LNCaP clone FGC (cell line): Measurements from ENCODE around the gene PDPR.
"Not testable (repeated sequence)": the region's sequence is repeated elsewhere in the genome, so short reads cannot be mapped to it uniquely, and the experiment has no call there.

Experiments
- DNase-seq: peaks from one replicate; pipeline ENCODE4 v3.0.0-alpha.2; 2011; ENCODE audit warnings: low read depth
- H3K4me3 ChIP-seq: 2 replicates; pipeline ENCODE4 v1.5.1; 2011; ENCODE audit warnings: mild to moderate bottlenecking, low read depth, low read length, control low read depth

The PDPR gene

DNA sequence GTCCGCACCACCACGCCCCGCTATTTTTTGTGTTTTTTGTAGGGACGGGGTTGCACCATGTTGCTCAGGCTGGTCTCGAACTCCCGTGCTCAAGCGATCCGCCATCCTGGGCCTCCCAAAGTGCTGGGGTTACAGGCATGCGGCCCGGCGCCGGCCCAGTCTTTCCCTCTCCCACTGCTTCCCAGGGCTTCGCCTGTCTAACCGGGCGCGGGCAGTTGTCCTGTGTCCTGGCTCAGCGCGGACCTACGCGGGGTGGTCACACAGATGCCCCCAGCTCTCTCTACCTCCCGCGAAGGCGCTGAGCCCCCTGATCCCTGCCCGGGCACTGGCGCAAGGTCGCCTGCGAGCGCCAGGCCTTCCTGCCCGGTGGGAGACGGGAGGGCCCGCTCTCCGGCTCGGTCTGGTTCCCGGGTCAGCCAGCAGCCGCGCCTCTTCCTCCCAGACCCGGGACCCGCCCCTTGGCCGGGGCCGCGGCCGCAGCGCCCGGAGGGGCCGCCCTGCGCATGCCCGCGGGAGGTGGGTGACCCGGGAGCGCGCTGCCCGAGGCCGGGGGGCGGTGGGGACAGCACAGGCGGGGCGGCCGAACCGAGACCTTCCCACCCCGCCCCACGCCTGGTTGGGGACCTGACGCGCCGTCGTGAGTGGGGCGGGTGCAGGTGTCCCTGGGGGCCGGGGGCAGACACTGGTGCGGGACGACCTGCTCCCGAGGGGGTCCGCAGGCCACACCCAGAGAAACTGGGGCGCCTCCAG lies 73.9 kb downstream of the PDPR start:
- DNase-seq, H3K4me3 ChIP-seq: not testable (repeated sequence)

- H3K4me3 ChIP-seq, DNase-seq: not testable (repeated sequence)
Measured at GRCh38 chr16:70188608-70188915, 74.4 kb downstream of the PDPR start.

- not testable (repeated sequence) for H3K4me3 ChIP-seq, DNase-seq
Measured at GRCh38 chr16:70190574-70190973, 76.4 kb downstream of the PDPR start.

GRCh38 chr16:70196683-70197300 lies 82.7 kb downstream of the PDPR start:
- not testable (repeated sequence) for DNase-seq, H3K4me3 ChIP-seq

GRCh38 chr16:70197611-70198010 lies 83.5 kb downstream of the PDPR start:
- not testable (repeated sequence) for H3K4me3 ChIP-seq, DNase-seq

DNA sequence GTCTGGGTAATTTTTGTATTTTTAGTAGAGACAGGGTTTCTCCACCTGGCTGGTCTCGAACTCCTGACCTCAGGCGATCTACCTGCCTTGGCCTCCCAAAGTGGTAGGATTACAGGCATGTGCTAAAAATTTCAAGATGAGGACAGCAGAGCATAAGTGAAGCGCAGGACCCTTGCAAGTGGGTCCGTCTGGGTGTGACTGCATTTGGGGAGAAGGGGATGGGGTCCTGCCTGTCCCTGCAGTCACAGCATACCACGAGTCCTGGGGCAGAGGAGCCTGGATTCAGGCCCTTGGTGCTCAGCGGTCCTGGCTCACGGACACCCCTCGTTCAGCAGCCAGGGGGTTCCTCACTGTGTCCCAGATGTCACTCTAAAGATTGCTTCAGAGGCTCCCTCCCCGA lies 84.1 kb downstream of the PDPR start:
- not testable (repeated sequence) for H3K4me3 ChIP-seq, DNase-seq

DNA sequence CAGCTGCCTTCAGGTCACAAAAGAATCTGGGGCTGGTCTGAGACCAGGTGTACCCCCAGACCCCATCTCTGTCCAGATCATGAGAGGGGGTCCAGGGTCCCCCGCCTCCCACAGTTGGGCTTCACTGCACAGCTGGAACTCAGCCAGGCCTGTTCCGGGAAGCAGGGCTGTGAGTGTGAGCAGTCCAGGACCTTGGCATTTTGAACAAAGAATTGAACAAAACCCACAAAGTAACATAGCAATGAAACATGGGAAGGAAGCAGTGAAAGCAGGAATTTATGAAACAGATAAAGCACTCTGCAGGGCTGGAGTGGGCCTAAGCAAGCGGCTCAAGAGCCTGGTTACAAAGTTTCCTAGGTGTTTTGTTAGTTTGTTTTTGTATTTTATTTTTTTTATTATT lies 84.5 kb downstream of the PDPR start:
- not testable (repeated sequence) for DNase-seq, H3K4me3 ChIP-seq

GRCh38 chr16:70199170-70199569 lies 85.0 kb downstream of the PDPR start:
- DNase-seq = not testable (repeated sequence)

DNA sequence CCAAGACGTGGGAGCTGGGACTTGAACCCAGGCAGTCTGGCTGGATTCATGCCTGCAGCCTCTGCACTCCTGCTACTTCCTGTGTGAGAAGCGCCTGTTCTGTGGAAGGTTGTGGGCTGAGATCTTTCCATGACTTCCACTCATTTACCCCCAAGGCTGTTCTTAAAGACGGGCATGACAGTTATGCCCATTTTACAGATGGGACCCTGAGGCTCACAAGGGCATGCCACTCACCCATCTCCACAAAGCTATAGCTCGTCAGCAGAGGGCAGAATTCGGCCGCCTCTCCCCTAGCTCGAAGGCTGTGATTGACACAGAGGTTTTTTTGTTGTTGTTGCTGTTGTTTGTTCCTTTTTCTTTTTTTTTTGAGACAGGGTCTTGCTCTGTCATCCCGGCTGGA lies 85.9 kb downstream of the PDPR start:
- not testable (repeated sequence) for DNase-seq, H3K4me3 ChIP-seq

More at GRCh38 chr16:70199170-70199569, 85.0 kb downstream of the PDPR start:
- not testable (repeated sequence) for H3K4me3 ChIP-seq

GRCh38 chr16:70203508-70203907 lies 89.4 kb downstream of the PDPR start:
- not testable (repeated sequence) for DNase-seq

DNA sequence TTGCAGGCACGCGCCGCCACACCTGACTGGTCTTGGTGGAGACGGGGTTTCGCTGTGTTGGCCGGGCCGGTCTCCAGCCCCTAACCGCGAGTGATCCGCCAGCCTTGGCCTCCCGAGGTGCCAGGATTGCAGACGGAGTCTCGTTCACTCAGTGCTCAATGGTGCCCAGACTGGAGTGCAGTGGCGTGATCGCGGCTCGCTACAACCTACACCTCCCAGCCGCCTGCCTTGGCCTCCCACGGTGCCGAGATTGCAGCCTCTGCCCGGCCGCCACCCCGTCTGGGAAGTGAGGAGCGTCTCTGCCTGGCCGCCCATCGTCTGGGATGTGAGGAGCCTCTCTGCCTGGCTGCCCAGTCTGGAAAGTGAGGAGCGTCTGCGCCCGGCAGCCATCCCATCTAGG lies 89.9 kb downstream of the PDPR start:
- DNase-seq, H3K4me3 ChIP-seq: not testable (repeated sequence)

More at GRCh38 chr16:70203508-70203907, 89.4 kb downstream of the PDPR start:
- not testable (repeated sequence) for H3K4me3 ChIP-seq

DNA sequence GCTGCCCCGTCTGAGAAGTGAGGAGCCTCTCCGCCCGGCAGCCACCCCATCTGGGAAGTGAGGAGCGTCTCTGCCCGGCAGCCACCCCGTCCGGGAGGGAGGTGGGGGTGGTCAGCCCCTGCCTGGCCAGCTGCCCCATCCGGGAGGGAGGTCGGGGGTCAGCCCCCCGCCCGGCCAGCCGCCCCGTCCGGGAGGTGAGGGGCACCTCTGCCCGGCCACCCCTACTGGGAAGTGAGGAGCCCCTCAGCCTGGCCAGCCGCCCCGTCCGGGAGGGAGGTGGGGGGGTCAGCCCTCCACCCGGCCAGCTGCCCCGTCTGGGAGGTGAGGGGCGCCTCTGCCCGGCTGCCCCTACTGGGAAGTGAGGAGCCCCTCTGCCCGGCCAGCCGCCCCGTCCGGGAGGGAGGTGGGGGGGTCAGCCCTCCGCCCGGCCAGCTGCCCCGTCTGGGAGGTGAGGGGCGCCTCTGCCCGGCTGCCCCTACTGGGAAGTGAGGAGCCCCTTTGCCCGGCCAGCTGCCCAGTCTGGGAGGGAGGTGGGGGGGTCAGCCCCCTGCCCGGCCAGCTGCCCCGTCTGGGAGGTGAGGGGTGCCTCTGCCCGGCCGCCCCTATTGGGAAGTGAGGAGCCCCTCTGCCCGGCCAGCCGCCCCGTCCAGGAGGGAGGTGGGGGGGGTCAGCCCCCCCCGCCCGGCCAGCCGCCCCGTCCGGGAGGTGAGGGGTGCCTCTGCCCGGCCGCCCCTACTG lies 90.7 kb downstream of the PDPR start:
- H3K4me3 ChIP-seq, DNase-seq: not testable (repeated sequence)

DNA sequence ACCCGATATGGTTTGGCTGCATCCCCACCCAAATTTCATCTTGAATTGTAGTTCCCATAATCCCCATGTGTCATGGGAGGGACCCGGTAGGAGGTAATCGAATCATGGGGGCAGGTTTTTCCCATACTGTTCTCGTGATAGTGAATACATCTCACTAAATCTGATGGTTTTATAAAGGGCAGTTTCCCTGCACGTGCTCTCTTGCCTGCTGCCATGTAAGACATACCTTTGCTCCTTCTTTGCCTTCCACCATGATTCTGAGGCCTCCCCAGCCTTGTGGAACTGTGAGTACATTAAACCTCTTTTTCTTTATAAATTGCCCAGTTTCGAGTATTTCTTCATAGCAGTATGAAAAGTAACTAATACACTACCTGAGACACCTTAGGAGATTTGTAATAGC lies 92.2 kb downstream of the PDPR start:
- not testable (repeated sequence) for DNase-seq

More for the DNA sequence above, 92.2 kb downstream of the PDPR start:
- not testable (repeated sequence) for H3K4me3 ChIP-seq
